ENCODE results near the gene PCBP3. TPM values are rescaled to one million over a fixed set of nuclear protein-coding genes. Genes with fewer than 3 reads are reported as not detected.

The PCBP3 gene
- total RNA-seq, 1 donor from 2014 or later = 4.6 TPM

GRCh38 chr21:45844181-45844580 is 200.7 kb downstream of the PCBP3 start:
- TF ChIP-seq EZH2 (IDR thresholded peaks at IDR 0.05) = no peak
- no peak for TF ChIP-seq EZH2phosphoT487 (IDR thresholded peaks at IDR 0.05)
- TF ChIP-seq CTCF (IDR thresholded peaks at IDR 0.05) = no peak
- no peaks in the 10 kb centered on the region for H4K20me1 ChIP-seq (ENCODE audit: low read depth)
- H3K36me3 ChIP-seq = no peaks in the 10 kb centered on the region
- peaks cover 2% of the 10 kb centered on the region for H3K36me3 Mint-ChIP-seq
- H3K9ac ChIP-seq = no peak overlapping the region
- H3K27me3 Mint-ChIP-seq (ENCODE audit: insufficient read depth, low read depth) = no peaks in the 10 kb centered on the region
- H3K27ac Mint-ChIP-seq = no peak overlapping the region
- no peak overlapping the region for H3K4me2 ChIP-seq
- H3K27me3 ChIP-seq = no peaks in the 10 kb centered on the region
- peaks cover 33% of the 10 kb centered on the region for H3K4me1 Mint-ChIP-seq
- H3K4me3 ChIP-seq = no peak overlapping the region
- H3K79me2 ChIP-seq (ENCODE audit: low read depth) = no peaks in the 10 kb centered on the region
- peaks cover 5% of the 10 kb centered on the region for H3K9me3 ChIP-seq (ENCODE audit: low read depth)
- H3F3A ChIP-seq (ENCODE audit: low read depth) = no peaks in the 10 kb centered on the region
- H3K4me3 Mint-ChIP-seq = no peak overlapping the region
- H3K4me1 ChIP-seq = no peaks in the 10 kb centered on the region
- H3K27ac ChIP-seq = no peak overlapping the region
- no peak overlapping the region for H2AFZ ChIP-seq (replicated peaks)
- DNase-seq (ENCODE audit: low spot score) = no peak
- peaks cover 19% of the 10 kb centered on the region for H3K9me3 Mint-ChIP-seq

GRCh38 chr21:45845063-45845769 is 201.7 kb downstream of the PCBP3 start:
- no peaks in the 10 kb centered on the region for H4K20me1 ChIP-seq (ENCODE audit: low read depth)
- no peaks in the 10 kb centered on the region for H3K27me3 ChIP-seq
- H3K4me1 Mint-ChIP-seq = peaks cover 33% of the 10 kb centered on the region
- H3K27me3 Mint-ChIP-seq (ENCODE audit: insufficient read depth, low read depth) = no peaks in the 10 kb centered on the region
- peak overlapping the region; percentile 20 for H3K27ac Mint-ChIP-seq
- DNase-seq (ENCODE audit: low spot score) = no peak
- no peak overlapping the region for H3K4me3 ChIP-seq
- peaks cover 5% of the 10 kb centered on the region for H3K9me3 ChIP-seq (ENCODE audit: low read depth)
- H3K36me3 Mint-ChIP-seq = peaks cover 2% of the 10 kb centered on the region
- no peaks in the 10 kb centered on the region for H3K36me3 ChIP-seq
- H3K27ac ChIP-seq = no peak overlapping the region
- no peak overlapping the region for H2AFZ ChIP-seq (replicated peaks)
- no peak overlapping the region for H3K4me3 Mint-ChIP-seq
- H3K9ac ChIP-seq = no peak overlapping the region
- H3K4me2 ChIP-seq = no peak overlapping the region
- TF ChIP-seq EZH2phosphoT487 (IDR thresholded peaks at IDR 0.05) = no peak
- no peak for TF ChIP-seq EZH2 (IDR thresholded peaks at IDR 0.05)
- TF ChIP-seq CTCF (IDR thresholded peaks at IDR 0.05) = no peak
- no peaks in the 10 kb centered on the region for H3F3A ChIP-seq (ENCODE audit: low read depth)
- H3K79me2 ChIP-seq (ENCODE audit: low read depth) = no peaks in the 10 kb centered on the region
- H3K9me3 Mint-ChIP-seq = peaks cover 16% of the 10 kb centered on the region
- H3K4me1 ChIP-seq = no peaks in the 10 kb centered on the region

- Mint-ChIP-seq H3K9me3 (peaks cover 13% of the 10 kb centered on the region), H3K27ac (peak overlapping the region; percentile 20), H3K27me3 (ENCODE audit: insufficient read depth, low read depth) (no peaks in the 10 kb centered on the region), H3K4me3 (no peak overlapping the region), H3K36me3 (peaks cover 2% of the 10 kb centered on the region), H3K4me1 (peaks cover 33% of the 10 kb centered on the region)
- Histone ChIP-seq H3K4me3 (no peak overlapping the region), H2AFZ (replicated peaks) (no peak overlapping the region), H3K4me1 (no peaks in the 10 kb centered on the region), H3K27ac (no peak overlapping the region), H3K9me3 (ENCODE audit: low read depth) (peaks cover 5% of the 10 kb centered on the region), H3K4me2 (no peak overlapping the region), H3F3A (ENCODE audit: low read depth) (no peaks in the 10 kb centered on the region), H3K27me3 (no peaks in the 10 kb centered on the region), H3K9ac (no peak overlapping the region), H3K36me3 (no peaks in the 10 kb centered on the region), H3K79me2 (ENCODE audit: low read depth) (no peaks in the 10 kb centered on the region), H4K20me1 (ENCODE audit: low read depth) (no peaks in the 10 kb centered on the region)
- no peak for TF ChIP-seq EZH2phosphoT487 (IDR thresholded peaks at IDR 0.05)
- TF ChIP-seq EZH2 (IDR thresholded peaks at IDR 0.05) = no peak
- no peak for TF ChIP-seq CTCF (IDR thresholded peaks at IDR 0.05)
- DNase-seq (ENCODE audit: low spot score) = no peak
Measured at GRCh38 chr21:45845770-45846090, 202.2 kb downstream of the PCBP3 start.
